Jurkat, Clone E6-1 (cell line): Measurements from ENCODE around the gene KRTAP10-3.
"Not testable (repeated sequence)": the region's sequence is repeated elsewhere in the genome, so short reads cannot be mapped to it uniquely, and the experiment has no call there.

Source experiments
- DNase-seq: peaks from one replicate; pipeline ENCODE4 v3.0.0-alpha.2; 2011; ENCODE audit warnings: low read depth, low spot score
- H3K4me3 ChIP-seq: 2 replicates; pipeline ENCODE4 v1.5.1; 2011; ENCODE audit warnings: mild to moderate bottlenecking, low read length, control low read depth, moderate library complexity

The KRTAP10-3 gene

DNA sequence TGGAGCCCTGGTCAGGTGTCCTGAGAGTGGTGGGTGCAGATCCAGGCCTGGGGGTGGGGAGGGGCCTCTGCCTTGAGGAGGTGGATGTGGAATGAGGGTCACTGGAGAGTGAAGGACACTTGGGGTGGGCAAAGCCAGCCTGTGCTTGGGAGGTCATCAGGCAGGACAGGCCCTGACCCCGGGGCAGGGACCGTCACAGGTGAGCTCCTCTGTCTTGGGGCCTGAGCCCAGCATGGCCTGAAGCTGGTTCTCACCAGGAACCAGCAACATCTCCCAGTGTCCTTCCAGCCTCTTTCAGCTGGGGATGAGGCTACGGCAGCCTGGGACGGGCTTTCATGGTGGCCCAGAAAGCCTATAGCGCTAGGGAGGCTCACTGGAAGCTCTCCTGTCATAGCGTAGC, 6.5 kb downstream of the KRTAP10-3 start:
- no peak overlapping the region for H3K4me3 ChIP-seq
- DNase-seq = no peak

DNA sequence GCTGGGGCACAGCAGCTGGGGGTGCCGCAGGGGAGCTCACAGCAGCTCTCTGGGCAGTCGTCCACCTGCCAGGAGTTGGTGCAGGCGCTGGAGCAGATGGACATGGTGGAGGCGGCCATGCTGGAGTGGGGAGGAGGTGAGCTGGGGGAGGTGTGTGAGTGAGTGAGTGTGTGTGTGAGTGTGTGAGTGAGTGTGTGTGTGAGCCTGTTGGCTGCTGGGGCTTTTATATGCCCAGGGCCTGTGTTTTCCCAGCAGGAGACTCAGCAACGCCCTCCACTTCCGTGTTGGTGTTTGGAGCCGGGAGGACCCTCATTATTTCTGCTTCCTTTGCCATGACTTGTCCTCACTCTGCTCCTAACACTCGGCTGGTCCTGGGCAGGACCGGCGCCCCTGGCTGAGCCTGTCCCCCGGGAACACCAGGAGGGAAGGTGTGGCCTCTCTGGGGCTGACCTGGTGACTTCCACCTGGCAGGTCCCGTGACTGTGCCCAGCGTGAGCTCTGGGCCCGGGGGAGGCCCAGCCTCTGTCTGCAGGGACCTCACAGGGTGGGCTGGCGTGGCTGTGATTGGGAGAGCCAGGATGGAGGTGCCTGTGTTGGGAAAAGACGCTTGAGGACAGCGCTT, 7.1 kb downstream of the KRTAP10-3 start, which contains the start of gene KRTAP10-2:
Gene KRTAP10-2 (minus strand): TSS at position 166 of the 622 bp plus-strand sequence. CDS start 47 bp downstream, at position 119.
- no peak within 1 kb of the TSS for H3K4me3 ChIP-seq
- DNase-seq = no peak

DNA sequence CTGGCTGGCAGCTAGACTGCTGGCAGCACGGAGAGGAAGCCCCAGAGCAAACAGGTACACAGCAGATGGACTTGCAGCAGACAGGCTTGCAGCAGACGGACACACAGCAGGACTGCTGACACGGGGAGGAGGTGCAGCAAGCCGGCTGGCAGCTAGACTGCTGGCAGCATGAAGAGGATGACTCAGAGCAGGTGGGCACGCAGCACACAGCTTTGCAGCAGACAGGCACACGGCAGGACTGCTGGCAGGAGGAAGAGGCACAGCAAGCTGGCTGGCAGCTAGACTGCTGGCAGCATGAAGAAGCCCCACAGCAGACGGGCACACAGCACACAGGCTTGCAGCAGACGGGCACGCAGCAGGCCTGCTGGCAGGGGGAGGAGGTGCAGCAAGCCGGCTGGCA, 7.8 kb downstream of the KRTAP10-3 start:
- no peak for DNase-seq
- no peak overlapping the region for H3K4me3 ChIP-seq

DNA sequence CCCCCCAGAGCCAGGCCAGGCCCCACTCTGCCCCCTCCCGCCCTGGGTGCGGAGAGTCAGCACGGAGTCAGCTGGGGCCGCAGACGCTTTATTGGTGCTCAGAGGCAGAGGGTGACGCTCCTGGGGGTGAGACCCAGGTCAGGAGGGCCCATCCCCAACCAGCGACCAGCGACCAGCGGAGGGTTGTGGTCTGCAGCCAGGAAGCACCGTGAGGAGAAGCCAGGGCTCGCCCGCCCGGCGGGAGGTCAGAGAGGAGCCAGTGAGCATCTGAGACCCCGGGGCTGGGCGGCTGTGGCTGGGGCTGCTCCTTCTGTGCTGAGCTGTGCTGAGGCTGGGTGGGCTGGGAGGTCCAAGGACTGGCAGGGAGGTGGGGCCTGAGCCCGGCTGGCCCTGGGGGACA, 8.3 kb downstream of the KRTAP10-3 start:
- DNase-seq, H3K4me3 ChIP-seq: not testable (repeated sequence)

DNA sequence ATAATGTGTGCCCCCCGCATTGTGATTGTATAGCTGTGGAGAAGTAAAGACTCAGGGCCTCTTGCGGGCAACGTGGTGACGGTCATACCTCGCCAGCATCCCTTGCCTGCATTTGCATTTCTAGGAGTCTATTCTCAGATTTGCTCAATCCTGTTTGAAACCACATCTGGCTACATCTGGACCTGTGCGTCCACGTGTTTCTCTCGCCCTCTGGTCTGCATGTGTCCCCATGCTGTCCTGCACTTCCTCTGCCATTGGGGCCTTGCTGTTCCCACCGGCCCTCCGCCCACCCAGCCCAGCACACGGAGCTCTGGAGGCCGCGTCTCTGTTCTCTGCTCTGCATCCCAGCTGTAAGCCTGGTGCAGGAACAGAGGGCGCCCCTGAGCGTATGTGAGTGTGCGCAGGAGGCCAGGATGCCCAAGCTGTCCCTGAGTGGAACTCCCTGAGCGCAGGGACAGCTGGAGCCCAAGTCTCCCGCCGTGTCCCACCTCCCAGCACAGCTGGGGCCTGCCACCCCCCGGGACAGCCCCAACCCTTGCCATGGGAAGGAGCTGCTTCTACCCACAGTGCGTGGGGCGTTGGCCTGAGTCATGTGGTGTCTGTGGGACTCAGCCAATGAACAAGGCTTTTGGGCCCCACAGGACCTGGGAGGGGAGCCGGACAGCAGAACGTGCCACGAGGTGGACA, 8.9 kb downstream of the KRTAP10-3 start:
- no peak for DNase-seq
- H3K4me3 ChIP-seq = no peak overlapping the region

DNA sequence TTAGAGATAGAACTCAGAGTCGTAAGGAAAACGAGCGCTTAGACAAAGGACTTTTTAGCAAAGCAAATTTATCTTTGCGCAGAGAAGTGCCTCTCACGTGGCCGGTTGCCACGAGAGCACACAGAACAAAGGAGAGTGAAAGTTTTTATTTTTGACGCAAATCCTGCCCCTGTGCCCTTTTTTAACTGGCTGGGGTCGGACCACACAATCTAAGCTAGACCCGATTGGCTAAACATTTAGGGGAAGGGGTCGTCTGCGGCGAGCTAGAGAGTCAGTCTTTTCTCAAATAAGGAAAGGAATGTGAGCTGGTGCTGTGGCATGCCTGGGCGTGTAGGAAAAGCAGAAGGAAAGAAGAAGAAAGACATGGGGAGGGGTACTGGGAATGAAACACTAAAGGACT, 9.7 kb downstream of the KRTAP10-3 start:
- no peak overlapping the region for H3K4me3 ChIP-seq
- DNase-seq = no peak

DNA sequence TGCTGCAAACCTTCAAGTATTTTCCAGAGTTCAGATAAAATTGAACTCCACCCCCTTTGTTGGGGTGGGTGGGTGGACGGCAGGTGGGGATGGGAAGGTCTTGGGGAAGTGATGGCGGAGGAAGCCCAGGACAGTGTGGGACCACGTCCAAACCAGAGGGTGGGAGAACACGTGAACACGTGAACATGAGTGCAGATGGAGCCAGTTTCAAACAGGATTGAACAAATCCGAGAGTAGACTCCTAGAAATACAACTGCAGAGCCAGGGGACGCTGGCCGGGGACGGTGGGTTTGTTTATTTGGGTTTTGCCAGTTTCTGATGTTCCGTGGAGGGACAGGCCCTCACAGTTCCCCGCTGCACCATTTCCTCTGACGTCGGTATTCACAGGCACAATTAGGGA, 10.2 kb downstream of the KRTAP10-3 start:
- no peak overlapping the region for H3K4me3 ChIP-seq

DNA sequence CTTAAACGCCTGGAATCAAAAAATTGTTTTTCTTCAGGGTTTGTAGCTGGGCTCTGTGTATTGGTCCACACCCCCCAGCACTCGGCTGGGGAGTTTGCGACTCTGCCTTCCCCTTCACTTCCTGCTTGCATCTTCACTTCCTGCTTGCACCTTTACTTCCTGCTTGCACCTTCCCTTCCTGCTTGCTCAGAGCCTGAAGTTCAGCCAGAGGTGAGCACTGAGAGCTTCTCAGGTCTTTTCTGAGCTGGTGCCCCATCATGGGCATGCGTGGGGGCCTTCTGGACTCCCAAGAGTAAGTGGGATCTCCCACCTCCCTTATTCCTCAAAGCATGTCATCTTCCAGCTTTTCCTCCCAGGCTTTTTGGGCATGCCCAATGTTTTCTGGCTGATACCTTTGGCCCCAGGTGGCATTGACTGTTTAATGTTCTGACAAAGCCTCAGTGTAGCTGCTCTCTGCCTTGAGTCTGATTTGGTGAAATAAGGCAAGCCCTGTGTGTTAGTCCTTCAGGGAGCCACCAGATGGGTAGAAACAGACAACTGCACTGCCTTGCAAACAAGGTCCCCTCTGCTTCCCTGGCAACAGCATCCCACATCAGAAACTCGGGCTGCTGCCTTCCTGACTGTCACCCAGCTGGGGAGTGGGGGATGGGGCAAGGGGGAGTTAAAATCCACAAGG, 10.8 kb downstream of the KRTAP10-3 start:
- H3K4me3 ChIP-seq = peak overlapping the region; percentile 7; the same call in 1 of the 2 replicates
- peak; percentile 45 for DNase-seq

More for the DNA sequence above, 10.2 kb downstream of the KRTAP10-3 start:
- no peak for DNase-seq

DNA sequence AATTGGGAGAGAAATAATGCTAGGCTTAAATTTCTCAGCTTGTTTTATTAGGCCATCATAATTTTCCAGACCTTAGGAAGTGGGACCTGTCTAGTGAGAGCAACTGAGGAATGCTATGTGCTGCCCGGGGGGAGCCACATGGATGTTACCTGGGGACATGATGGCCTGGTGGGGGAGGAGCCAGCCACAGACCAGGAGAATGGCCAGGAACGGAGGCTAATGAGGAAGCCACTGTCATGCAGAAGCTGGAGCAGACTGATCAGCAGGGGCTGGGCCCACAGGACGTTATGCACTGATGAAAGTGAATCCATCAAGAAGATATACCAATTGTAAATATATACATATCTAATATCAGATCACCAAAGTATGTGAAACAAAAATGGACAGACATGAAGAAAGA, 14.0 kb downstream of the KRTAP10-3 start:
- no peak overlapping the region for H3K4me3 ChIP-seq
- DNase-seq = no peak

DNA sequence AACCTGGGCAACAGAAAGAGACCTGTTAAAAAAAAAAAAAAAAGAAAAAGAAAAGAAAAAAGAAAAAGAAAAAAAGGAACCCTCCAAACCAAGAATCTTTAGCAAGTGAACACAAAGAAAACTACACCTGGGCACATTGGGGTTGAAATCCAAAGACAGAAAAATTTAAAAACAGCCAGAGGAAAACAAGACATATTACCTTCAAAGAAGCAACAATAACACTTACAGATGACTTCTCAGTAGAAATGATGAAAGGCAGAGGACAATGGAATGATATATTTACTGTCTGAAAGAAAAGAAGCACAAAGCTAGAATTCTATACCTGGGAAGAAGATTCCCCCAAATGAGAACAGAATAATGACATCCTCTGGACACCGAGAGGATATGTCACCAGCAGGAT, 15.9 kb downstream of the KRTAP10-3 start:
- no peak for DNase-seq
- H3K4me3 ChIP-seq = no peak overlapping the region

DNA sequence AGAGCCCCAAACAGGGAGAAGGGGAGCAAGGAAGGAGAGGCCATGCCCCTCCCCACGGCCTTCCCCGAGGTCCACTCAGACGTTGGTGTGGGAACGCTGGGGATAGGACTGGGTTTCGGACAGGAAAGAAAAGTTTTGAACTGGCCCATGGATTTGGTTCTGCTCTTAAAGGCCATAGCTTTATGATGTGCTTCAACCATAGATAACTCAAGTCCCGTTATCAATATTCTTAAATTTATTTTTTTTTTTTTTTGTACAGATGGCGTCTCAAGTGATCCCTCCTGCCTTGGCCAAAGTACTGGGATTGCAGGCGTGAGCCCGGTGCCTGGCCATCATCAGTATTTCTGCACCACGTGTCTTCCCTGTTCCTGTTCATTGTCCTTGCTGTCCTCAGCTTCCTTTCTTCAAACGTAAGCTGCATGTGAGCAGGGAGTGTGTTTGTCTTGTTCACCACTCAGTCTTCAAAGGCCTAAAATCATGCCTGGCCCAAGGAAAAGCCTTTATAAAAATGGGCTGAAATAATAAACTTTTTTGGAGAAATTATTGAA, 17.8 kb downstream of the KRTAP10-3 start:
- H3K4me3 ChIP-seq = no peak overlapping the region
- no peak for DNase-seq

DNA sequence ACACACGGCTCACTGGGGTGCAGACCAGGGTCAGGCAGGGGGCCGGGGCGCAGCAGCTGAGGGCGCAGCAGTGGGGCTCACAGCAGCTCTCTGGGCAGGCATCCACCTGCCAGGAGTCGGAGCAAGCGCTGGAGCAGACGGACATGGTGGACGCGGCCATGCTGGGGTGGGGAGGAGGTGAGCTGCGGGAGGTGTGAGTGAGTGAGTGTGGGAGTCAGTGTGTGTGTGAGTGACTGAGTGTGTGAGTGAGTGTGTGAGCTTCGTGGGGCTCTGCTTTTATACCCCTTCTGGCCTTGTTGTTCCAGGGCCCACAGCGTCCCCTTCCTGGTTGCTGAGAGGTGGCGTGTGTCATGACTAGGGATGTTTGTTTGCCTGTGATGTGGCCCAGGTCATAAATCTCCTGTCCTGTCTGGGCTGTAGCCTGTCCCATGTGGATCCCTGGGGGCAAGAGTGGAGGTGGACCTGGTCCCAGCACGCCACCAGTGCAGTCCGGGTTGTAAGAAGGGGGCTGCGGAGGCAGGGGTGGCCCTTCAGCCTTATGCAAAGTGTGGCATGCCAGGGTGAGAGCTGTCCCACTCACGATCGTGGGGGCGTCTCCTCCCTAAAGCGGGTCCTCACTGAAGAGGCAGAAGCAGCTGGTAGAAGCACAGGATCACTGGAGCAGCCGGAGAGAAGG, 18.5 kb downstream of the KRTAP10-3 start, which contains the start of gene KRTAP10-1:
Gene KRTAP10-1 (minus strand): TSS at position 205 of the 676 bp plus-strand sequence. CDS start 45 bp downstream, at position 160.
- no peak within 1 kb of the TSS for H3K4me3 ChIP-seq
- DNase-seq = no peak

DNA sequence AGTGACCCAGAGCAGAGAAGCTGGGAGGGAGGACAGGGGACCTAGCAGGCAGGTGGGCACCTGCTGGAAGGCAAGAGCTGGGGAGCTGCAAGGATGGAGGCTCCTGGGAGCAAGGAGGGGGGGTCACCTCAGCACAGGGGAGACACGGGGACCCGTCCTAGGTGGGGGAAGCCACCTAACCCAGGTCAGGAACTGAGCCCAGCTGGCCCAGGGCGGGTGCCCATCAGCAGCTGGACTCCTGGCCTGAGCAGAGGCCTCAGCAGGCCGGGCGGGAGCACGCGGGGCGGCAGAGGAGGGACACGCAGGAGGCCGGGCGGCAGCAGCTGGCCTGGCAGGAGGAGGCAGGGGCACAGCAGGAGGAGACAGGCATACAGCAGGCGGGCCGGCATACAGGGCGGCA, 19.5 kb downstream of the KRTAP10-3 start:
- H3K4me3 ChIP-seq = no peak overlapping the region
- no peak for DNase-seq

DNA sequence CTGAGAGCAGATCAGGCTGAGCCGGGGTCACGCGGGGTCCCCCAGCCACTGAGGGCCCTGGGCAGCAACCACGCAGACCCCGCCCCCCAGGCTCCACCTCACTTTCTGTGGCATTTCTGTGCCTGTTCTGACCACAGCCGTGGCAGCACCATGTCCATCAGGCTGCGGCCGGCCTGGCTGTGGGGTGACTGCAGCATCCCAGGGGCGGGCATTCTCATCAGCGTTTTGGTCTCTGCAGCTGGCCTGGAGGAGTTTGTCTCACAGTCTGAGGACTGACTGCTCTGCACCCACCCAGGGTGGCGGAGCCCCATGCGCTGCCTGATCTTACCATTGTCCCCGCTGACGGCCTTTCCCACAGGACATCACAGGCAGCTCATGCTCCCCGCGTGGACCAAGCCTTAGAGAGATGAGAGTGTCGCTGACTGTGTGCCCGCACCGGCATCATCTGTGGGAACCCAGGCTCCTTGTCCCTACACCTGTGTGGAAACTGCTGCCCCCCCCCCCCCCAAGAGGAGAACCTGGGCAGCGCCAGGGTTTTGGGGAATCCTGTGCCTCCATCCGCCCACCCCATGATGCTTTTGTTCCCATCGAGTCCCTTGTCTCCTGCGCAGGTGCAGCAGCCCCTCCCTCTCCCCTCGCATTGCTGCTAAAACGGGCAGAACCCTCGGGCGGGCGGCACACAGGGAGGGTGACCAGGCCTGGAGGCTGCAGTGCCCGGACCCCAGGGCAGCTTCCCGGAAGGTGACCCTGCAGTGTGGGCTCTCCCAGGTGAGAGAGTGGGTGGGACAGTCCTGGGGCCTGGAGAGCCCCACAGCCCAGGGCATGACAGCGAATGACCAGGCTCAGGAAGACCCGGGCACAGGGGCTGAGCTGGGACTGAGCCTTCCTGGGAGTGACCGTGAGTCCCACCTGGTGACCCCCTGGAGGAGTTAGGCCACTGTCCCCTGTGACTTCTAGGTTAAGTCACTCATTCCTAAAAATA, 20.4 kb downstream of the KRTAP10-3 start:
- H3K4me3 ChIP-seq = no peak overlapping the region

DNA sequence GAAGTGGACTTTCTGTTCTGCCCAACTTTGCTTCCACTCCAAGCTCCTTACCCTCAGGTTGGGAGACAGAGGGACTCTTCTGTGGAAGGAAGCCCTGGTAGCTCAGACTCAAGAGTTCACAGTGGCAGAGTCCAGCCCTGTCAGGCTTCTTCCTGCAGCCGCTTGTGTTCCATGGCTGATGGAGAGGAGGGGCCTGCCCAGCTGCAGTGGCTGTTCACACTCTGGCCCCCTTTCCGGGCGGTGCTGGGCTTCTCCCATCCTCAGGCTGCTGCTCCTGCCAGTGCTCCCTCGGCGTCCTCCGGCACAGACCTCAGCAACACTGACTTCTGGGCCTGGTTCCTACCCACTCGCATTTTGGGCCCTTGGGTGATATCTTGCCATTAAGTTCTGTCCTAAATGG, 22.6 kb downstream of the KRTAP10-3 start:
- DNase-seq = no peak
- no peak overlapping the region for H3K4me3 ChIP-seq

More for the DNA sequence above, 20.4 kb downstream of the KRTAP10-3 start:
- DNase-seq = no peak

DNA sequence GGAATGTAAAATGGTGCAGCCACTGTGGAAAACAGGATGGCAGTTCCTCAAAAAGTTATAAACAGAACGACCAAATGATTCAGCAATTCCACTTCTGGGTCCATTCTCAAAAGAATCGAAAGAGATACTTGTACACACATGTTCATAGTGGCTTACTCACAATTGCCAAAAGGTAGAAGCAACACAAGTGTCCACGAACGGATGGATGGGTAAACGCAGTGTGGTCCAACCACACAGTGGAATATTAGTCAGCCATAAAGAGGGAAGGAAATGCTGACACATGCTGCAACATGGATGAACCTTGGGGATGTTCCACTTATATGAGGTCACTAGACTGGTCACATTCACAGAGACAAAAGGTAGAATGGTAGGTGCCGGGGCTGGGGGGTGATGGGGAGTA, 23.9 kb downstream of the KRTAP10-3 start:
- H3K4me3 ChIP-seq = no peak overlapping the region
- DNase-seq = no peak

DNA sequence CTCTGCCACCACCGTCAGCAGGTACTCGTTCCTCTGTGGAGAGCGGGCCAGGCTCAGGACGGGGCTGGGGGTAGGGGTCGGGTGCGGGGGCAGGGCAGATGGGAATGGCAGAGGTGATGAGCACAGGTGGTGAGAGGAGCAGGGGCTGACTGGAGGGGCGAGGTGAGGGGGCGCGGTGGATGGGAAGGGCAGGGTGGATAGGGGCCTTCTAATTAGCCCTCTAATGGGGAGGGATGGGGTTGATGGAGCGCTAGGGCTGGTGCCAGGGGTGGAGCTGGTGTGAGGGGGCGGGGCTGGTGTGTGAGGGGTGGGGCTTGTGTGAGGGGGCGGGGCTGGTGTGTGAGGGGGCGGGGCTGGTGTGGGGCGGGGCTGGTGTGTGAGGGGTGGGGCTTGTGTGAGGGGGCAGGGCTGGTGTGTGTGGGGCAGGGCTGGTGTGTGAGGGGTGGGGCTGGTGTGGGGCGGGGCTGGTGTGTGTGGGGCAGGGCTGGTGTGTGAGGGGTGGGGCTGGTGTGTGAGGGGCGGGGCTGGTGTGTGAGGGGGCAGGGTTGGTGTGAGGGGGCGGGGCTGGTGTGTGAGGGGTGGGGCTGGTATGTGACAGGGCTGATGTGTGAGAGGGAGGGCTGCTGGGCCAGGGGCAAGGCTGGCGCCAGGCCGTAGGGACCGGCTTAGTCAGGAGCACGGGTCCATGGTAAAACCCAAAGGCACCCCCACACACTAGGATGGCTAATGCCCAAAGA, 24.5 kb downstream of the KRTAP10-3 start:
- H3K4me3 ChIP-seq = no peak overlapping the region
- DNase-seq = no peak
